GM18502 (cell line): ENCODE data around the gene ODF4.
"Not testable (repeated sequence)": the region's sequence is repeated elsewhere in the genome, so short reads cannot be mapped to it uniquely, and the experiment has no call there.

ENCODE experiments used
- ATAC-seq: cut with Tn5 transposase; IDR thresholded peaks from one replicate; pipeline ENCODE4 v1.9.1; 2021; ENCODE audit warnings: mild to moderate bottlenecking; ENCODE audit not compliant: unreplicated experiment, poor library complexity

The ODF4 gene

GRCh38 chr17:8362651-8363332, 23.2 kb downstream of the ODF4 start:
- no peak for ATAC-seq

GRCh38 chr17:8365143-8365542, 25.5 kb downstream of the ODF4 start:
- ATAC-seq = no peak

GRCh38 chr17:8366231-8366630, 26.6 kb downstream of the ODF4 start:
- no peak for ATAC-seq

DNA sequence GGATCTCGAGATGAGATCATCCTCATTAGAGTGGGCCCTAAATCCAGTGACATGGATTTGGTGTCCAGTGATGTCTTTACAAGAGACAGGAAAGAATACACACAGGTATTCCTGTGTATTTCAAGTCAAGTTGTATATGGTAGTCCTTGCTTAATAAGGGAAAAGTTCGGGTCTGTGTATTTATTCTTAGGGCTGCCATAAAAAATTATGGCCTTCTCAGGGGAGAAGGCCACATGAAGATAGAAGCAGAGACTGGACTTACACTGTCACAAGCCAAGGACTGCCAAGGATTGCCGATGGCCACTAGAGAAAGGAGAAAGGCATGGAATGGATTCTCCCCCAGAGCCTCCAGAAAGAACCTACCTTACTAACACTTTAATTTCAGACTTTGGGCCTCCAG, 28.6 kb downstream of the ODF4 start:
- no peak for ATAC-seq

DNA sequence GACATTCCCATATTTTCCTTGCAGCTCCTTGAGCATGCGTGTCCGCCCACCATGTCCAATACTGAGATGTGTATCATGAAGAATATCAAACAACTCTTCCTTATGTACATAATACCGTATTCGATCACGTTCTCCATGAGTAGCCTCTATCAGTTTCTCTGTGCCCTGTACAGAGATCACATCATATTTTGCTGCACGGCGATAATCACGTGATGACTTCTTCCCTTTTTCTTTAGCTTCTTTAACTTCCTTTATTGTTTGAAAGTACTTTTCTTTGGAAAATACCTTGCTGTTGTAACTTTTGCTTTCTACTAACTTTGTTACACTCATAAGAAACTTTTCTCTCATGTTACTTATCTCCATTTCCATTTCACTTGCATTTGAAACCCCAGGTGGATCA, 30.3 kb downstream of the ODF4 start:
- no peak for ATAC-seq

DNA sequence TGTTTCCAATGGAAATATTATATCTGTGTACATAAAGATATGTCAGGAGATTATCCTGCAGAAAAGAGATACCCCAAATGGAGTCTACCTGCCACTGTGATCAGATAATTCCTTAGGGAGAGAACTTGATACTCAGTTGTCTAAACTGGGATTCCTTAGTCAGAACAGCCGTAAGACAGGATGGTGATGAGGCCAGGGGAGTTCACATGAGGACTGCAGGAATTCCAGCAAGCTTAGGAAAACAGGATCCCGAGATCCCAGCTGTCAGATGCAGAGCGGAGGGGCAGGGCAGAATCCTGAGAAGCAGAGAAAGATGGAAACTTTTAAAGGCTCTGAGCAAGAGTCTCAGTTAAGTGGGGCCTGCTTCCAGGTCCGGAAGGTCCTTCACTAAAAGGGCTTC, 32.1 kb downstream of the ODF4 start:
- ATAC-seq = no peak

DNA sequence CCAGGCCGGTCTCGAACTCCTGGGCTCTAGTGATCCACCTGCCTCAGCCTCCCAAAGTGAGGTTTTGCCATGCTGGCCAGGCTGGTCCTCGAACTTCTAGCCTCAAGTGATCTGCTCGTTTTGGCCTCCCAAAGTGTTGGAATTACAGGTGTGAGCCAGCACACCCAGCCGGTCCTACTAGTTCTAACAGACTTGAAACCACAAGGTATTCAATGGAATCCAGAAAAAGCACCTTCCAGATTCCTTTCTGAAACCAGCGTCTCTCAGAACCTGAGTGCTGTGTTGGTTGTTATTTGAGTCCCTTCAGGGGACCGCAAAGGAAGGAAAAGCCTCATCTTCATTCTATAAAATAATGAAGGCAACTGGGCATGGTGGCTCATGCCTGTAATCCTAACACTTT, 32.8 kb downstream of the ODF4 start:
- no peak for ATAC-seq

GRCh38 chr17:8373856-8374255, 34.2 kb downstream of the ODF4 start:
- ATAC-seq = not testable (repeated sequence)

- no peak for ATAC-seq
Observed at GRCh38 chr17:8375738-8376259, 36.2 kb downstream of the ODF4 start.

DNA sequence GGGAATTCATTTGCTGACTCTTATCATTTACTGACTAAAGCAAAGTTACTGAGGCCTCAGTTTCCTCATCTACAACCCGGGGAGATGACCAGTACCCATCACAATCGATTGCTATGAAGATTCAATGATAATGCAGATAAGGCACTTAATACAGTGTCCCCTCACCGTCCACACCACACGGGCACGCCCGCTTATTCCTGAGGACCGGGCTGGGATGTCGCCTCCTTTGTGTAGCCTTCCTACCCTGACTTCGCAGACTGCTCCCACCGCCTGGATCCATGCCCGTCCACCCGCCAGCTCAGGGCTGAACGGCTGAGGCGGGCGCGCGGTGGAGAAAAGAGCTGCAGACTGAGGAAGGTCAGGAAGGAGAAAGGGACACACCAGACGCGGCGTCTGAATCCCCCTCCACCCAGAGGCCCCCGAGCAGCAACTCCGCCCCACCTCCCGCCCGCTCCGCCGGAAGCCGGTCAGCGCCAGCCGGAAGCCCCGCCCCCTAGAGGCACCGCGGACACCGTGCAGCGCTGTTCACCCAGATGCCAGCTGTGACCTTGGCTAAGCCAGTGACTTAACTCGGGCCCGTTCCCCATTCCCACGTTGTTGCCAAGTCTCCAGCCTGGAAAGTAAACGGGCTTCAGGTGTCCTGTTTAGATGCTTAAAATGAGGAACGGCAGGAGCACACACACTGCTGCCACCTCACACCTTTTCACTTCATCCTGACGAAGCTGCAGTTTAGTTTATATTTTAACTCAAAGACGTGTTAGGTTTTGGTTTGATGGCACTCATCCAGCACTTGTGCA, 36.8 kb downstream of the ODF4 start, which contains the start of gene KRABD2:
KRABD2 (minus strand) TSS at position 434 of the 797 bp plus-strand sequence.
- peak; percentile 92 for ATAC-seq

DNA sequence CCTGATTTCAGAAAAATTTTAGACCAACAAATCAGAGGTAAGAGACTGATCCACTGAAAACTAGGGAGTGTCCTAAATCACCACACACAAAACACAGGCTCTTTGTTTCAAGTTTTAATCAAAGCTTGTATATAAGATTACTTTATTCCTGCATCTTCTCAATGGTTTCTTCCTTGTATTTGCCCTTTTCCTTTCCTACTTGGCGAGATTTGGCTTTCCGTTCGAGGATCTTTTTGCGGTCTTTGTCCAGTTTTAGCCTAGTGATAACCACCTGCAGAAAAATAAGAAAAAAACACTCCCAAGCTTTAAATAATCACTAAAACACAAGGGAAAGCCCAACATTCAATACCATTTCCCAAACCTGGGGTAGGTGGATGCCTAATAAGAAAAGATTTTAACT, 37.8 kb downstream of the ODF4 start:
- ATAC-seq = no peak

DNA sequence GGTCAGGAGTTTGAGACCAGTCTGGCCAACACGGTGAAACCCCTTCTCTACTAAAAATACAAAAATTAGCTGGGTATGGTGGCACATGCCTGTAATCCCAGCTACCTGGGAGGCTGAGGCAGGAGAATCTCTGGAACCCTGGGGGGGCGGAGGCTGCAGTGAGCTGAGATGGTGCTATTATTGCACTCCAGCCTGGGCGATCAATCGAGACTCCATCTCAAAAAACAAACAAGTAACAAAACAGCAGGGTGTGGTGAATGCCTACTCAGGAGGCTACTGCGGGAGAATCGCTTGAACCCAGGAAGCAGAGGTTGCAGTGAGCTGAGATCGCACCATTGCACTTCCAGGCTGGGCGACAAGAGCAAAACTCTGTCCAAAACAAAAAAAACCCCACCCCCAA, 38.5 kb downstream of the ODF4 start:
- ATAC-seq = not testable (repeated sequence)

GRCh38 chr17:8380049-8380448, 40.4 kb downstream of the ODF4 start:
- ATAC-seq = no peak

DNA sequence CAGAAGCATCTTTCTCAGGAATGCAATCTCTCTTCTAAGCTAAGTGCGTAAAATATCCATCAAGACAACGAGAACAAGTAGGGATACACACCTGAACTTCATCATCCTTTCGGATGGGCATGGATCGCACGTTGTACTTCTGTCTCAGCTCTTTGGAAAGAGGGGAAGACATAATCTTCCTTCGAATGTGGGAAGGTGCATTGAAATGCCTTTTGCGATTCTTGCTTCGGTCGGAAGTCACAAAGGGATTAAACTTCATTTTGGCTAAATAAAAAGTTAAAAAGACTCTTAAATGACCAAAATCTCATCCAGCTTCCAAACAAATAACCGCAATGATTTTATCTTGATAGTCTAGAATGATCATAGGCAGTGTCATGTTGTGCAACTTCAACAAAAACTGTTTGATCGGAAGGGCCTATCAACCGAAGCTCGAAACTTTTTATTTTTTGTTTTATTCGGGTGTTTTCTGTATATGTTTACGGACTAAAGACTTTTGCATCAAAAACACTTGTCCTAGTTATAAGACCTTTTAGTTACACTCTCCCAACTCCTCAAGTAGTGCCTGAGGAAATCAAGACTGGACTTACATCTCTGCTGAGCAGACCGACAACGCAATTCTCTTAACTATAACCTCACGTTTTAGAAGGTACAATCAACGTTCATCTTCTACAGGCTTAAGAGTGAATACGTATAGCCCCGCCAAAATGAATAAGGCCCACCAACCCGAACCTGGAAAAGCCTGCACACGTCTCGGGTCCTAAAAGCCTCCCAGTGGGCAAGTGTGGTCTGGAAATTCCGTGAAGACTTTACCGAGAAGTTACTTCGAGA, 42.6 kb downstream of the ODF4 start:
- no peak for ATAC-seq

DNA sequence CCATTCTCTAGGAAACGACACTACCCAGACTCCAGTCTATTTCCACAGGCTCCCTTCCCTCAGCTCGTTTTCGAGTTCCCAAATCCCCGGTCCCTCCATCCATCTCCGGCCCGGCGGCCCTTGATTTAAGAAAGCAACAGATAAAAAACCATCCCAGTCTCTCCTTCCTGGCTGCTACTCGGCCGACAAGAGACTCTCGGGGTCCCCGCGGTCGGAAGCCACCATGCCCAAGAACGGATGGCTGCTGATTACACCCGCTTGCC, 43.2 kb downstream of the ODF4 start:
- ATAC-seq = no peak

DNA sequence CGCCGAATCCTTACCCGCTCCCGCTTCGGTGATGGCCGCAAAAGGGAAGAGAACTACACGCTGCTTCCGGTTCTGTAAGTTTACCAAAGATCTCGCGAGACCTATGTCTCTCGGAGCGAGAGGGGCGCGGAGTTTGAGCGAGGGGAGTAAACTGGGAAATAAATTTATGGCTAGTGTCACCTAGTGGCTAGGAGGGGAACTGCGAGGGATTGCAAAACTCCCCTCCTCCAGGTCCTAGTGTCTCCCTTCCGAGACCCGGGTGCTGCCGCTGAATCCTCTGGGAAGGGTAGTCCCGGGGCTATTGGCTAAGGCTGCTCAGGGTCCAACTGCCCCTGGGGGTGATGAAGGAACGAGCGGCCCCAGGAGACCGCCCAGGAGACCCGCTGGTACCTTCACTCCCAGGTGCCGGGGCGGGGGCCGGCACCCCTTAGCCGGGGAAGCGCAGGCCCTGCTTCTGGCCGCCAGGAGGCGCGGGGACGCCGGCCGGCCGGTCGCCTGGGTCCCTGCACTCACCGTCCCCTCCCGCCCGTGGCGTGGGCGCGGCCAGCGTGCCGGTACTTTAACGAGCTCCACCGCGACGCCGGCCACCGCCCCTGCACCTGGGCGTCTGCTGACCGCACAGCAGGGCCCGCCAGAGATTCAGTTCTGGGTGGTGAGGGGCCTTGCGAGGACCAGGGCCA, 43.6 kb downstream of the ODF4 start, which contains the start of gene RPL26:
RPL26 (minus strand) TSS at position 51 of the 680 bp plus-strand sequence. CDS start 883 bp downstream, outside the sequence.
- peak; percentile 87 for ATAC-seq

DNA sequence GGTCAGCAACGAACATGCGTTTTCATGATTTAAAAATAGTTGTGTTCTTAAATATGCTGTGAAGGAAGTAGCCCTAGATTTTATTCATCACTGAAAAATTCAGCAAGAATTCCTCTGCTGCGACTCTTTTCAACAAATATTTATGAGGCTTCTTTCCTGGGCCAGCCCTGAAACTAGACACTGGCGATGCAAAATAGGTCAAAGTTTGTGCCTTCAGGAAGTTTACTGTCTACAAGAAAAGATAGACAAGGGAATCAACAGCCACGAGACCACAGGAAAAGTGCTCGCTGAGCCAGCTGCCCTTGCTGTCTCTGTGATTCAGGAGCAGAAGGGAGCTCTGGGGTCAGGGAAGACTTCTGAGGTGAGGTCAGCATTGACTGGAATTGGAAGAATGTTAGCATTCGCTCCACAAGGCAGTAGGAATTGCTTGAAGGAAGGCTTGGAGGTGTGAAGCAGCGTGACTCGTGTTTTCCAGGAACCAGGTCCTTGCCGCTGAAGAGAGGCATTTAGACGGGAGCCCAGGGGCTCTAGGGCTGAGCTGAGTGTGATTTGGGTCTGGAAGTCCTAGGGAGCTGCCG, 45.2 kb downstream of the ODF4 start:
- ATAC-seq = no peak

DNA sequence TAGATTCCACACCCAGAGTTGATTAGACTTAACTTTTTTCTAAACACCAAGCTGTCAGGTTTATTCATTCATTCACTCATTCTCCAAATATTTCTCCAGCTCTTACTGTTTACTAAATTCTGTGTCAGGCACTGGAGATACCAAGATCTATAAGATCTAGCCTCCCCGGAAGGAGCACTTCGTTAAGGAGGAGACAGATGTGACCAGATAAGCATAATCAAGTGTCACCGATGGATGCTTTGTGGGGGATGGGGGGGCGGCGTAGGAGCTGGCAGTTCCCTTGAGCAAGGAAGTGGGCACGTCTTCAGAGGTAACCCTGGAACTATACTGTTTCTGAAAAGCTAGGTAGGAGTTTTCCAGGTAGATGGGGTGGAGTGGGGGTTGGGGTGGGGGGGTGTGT, 47.2 kb downstream of the ODF4 start:
- ATAC-seq = no peak

GRCh38 chr17:8387914-8388651, 48.4 kb downstream of the ODF4 start:
- ATAC-seq = no peak
